HepG2 (cell line): ENCODE measurements around the gene SIK3. TPM values are rescaled to one million over a fixed set of nuclear protein-coding genes. Genes with fewer than 3 reads are reported as not detected.

Experiments
- ATAC-seq: fragments of 200-7000 bp; cut with Tn5 transposase; 3 replicates; pipeline ENCODE4 v1.9.1; 2020; ENCODE audit warnings: mild to moderate bottlenecking, moderate library complexity
- BruUV-seq: library from RNA; stranded (reverse); fragments of 400-500 nt; replicated peaks from 2 replicates; lab custom pipeline; 2021; lab: Mats Ljungman, UMichigan
- CTCF ChIA-PET: fragments of 300-600 bp; formaldehyde crosslinking; extraction: SDS; loops from one replicate; lab custom pipeline; 2021; ENCODE audit warnings: low total read pairs, inconsistent platforms, low intra/inter-chr PET ratio; lab: Yijun Ruan, JAX
- POLR2A ChIA-PET: fragments of 350-600 bp; sonication (Branson Sonifier 250); formaldehyde crosslinking; loops from one replicate; lab custom pipeline; 2020; ENCODE audit warnings: antibody characterized with exemption, inconsistent platforms; lab: Yijun Ruan, JAX
- DNase-seq: peaks from one replicate; pipeline ENCODE4 v3.0.0-alpha.2; 2015; ENCODE audit warnings: low spot score
- FAIRE-seq: peaks from 3 replicates; lab custom pipeline; 2011; peaks lifted over from hg19 to GRCh38; lab: Jason Lieb, UNC
- H2AFZ ChIP-seq: one replicate; pipeline ENCODE4 v1.6.1; 2011; ENCODE audit warnings: low read length, inconsistent platforms
- H3K27ac ChIP-seq: fragments of 300-600 bp; 3 replicates; pipeline ENCODE4 v1.8.0; 2011; ENCODE audit warnings: mixed run types, mild to moderate bottlenecking, mixed read lengths, low read length, inconsistent platforms; ENCODE audit not compliant: insufficient read depth; ENCODE audit errors: extremely low read length
- H3K27me3 ChIP-seq, 2 experiments: fragments of 200-600 bp in 1 of 2; 2 replicates in 1 of 2; 3 replicates in 1 of 2; pipeline versions ENCODE4 v1.6.0 to v1.8.0; 2011; ENCODE audit warnings: low read length in 2 of 2, mild to moderate bottlenecking in 2 of 2, moderate library complexity in 2 of 2, inconsistent platforms in 1 of 2; ENCODE audit not compliant: insufficient read depth in 2 of 2, control insufficient read depth in 1 of 2
- H3K36me3 ChIP-seq, 2 experiments: fragments of 200-600 bp in 1 of 2; replicated peaks in 1 of 2; 2 replicates in 1 of 2; 3 replicates in 1 of 2; pipeline versions ENCODE4 v1.5.1 to v1.8.0; 2011; ENCODE audit warnings: low read length in 2 of 2, inconsistent platforms in 1 of 2; ENCODE audit not compliant: insufficient read depth in 2 of 2, control insufficient read depth in 1 of 2
- H3K4me1 ChIP-seq: 2 replicates; pipeline ENCODE4 v1.5.1; 2012; ENCODE audit warnings: low read length, inconsistent platforms; ENCODE audit not compliant: insufficient read depth
- H3K4me2 ChIP-seq: 2 replicates; pipeline ENCODE4 v1.6.0; 2011; ENCODE audit warnings: low read depth, low read length, inconsistent platforms
- H3K4me3 ChIP-seq, 3 experiments: fragments of 200-600 bp in 1 of 3; sonication (generic), shearing (Covaris generic) in 1 of 3; replicated peaks in 1 of 3; 2 replicates each; pipeline ENCODE4 v1.5.1; 2011 to 2016; ENCODE audit warnings: low read length in 3 of 3, inconsistent platforms in 2 of 3, low read depth in 2 of 3, mild to moderate bottlenecking in 2 of 3, control low read depth in 1 of 3, mixed read lengths in 1 of 3; ENCODE audit not compliant: insufficient read depth in 1 of 3
- H3K79me2 ChIP-seq: one replicate; pipeline ENCODE4 v1.6.1; 2011; ENCODE audit warnings: low read length, inconsistent platforms; ENCODE audit not compliant: insufficient read depth
- H3K9ac ChIP-seq: 2 replicates; pipeline ENCODE4 v1.6.0; 2011; ENCODE audit warnings: mild to moderate bottlenecking, low read depth, low read length, inconsistent platforms; ENCODE audit not compliant: insufficient read depth
- H3K9me3 ChIP-seq: 2 replicates; pipeline ENCODE4 v1.5.1; 2012; ENCODE audit warnings: mild to moderate bottlenecking, low read length
- H4K20me1 ChIP-seq: 2 replicates; pipeline ENCODE4 v1.6.0; 2011; ENCODE audit warnings: inconsistent platforms, mild to moderate bottlenecking, low read length, moderate library complexity; ENCODE audit not compliant: insufficient read depth
- ARHGAP35 ChIP-seq: sonication (generic); formaldehyde crosslinking; IDR thresholded peaks from 2 replicates; pipeline ENCODE4 v1.9.0; 2022; ENCODE audit warnings: mild to moderate bottlenecking, inconsistent platforms, moderate library complexity, missing genetic modification reagents, borderline replicate concordance
- FIP1L1 ChIP-seq: fragments of 200-400 bp; formaldehyde crosslinking; IDR thresholded peaks from 2 replicates; pipeline ENCODE4 v1.6.1; 2018; ENCODE audit warnings: low read depth, mild to moderate bottlenecking, low read length, moderate library complexity, borderline replicate concordance; ENCODE audit not compliant: insufficient read depth
- POLR2AphosphoS5 ChIP-seq: IDR thresholded peaks from 2 replicates; pipeline ENCODE4 v1.6.1; 2012; ENCODE audit warnings: low read depth, low read length
- SAFB2 ChIP-seq: sonication (generic); formaldehyde crosslinking; IDR thresholded peaks from 2 replicates; pipeline ENCODE4 v1.5.1; 2020; ENCODE audit warnings: missing genetic modification reagents, low read depth, mild to moderate bottlenecking, borderline replicate concordance
- SIN3A ChIP-seq: IDR thresholded peaks from 2 replicates; pipeline ENCODE4 v1.6.1; 2011; ENCODE audit warnings: low read depth, mild to moderate bottlenecking, control low read depth, low read length, borderline replicate concordance
- ZBTB20 ChIP-seq: sonication (generic); formaldehyde crosslinking; IDR thresholded peaks from 2 replicates; pipeline ENCODE4 v1.8.1; 2023; ENCODE audit warnings: missing genetic modification reagents, low read depth, mild to moderate bottlenecking, borderline replicate concordance
- ZNF10 ChIP-seq: sonication (generic); formaldehyde crosslinking; IDR thresholded peaks from 2 replicates; pipeline ENCODE4 v1.4.0; 2020; ENCODE audit warnings: mild to moderate bottlenecking, low read depth, missing genetic modification reagents, borderline replicate concordance
- ZNF180 ChIP-seq: sonication (generic); formaldehyde crosslinking; IDR thresholded peaks from 2 replicates; pipeline ENCODE4 v1.4.0; 2020; ENCODE audit warnings: low read depth, missing genetic modification reagents, borderline replicate concordance
- WGBS: methylation state at CpG from one replicate; pipeline ENCODE4 v1.1.6; 2017; ENCODE audit warnings: low lambda C conversion rate; 5-methylcytosine and 5-hydroxymethylcytosine counted together
- in situ Hi-C: cut with HindIII; loops from 2 replicates; pipeline ENCODE4 v1.10.0; 2017; ENCODE audit warnings: low pct_unique_long_range_greater_than_20kb; ENCODE audit not compliant: extremely low pct_ligation_motif_present
- intact Hi-C: fragments of 100-400 bp; cut with micrococcal nuclease; formaldehyde crosslinking; loops from one replicate; pipeline ENCODE4 v1.10.0; 2022; ENCODE audit not compliant: unreplicated experiment
- polyA plus RNA-seq, 8 experiments: library from polyadenylated mRNA; depleted of rRNA in 3 of 8; stranded (reverse) in 7 of 8; unstranded in 1 of 8; fragments of >200 nt; fragmentation: Illumina TruSeq in 4 of 8; extraction: Trizol in 4 of 8; gene quantifications; 2 replicates each; pipeline versions ENCODE4 v1.2.1 to v1.2.3, GENCODE V29; 2011 to 2016; ENCODE audit warnings: low read depth in 4 of 8, missing spikeins in 1 of 8, mixed read lengths in 1 of 8; ENCODE audit not compliant: insufficient read depth in 1 of 8
- total RNA-seq, 5 experiments: library from RNA; depleted of rRNA; stranded (reverse); fragments of >200 nt; fragmentation: Illumina TruSeq; extraction: Trizol; gene quantifications; 2 replicates each; pipeline ENCODE4 v1.2.3, GENCODE V29; 2016; ENCODE audit warnings: low read depth in 1 of 5
- TF ChIP-seq, protein P1 (sequence below): sonication (generic); formaldehyde crosslinking; IDR thresholded peaks from 2 replicates; pipeline ENCODE4 v1.4.0; 2020; ENCODE audit warnings: missing genetic modification reagents

The SIK3 gene
- total and polyA plus RNA-seq, 2 of the 13 experiments (the other 11 are each of a cell fraction or from before 2014, with no cell fraction given), result 5.7 to 9.8 TPM

DNA sequence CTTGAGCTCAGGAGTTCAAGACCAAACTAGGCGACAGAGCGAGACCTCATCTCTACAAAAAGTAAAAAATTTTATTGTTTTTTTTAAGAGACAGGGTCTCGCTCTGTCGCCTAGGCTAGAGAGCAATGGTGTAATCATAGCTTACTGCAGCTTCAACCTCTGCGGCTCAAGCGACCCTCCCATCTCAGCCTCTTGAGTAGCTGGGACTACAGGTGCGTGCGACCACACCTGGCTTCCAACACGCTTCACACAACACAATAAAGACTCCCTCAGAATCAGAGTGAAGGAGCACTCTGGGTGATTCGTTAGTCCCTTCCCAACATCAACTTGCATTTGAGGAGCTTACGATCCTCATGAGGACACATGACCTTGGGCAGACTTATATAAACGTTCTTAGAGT is 181.3 kb downstream of the SIK3 start:
- intact Hi-C loops, result no loop called here
- DNase-seq, result no peak
- no peaks in the 10 kb centered on the region for H3K27me3 ChIP-seq
- no peaks in the 10 kb centered on the region for H3K9me3 ChIP-seq
- H4K20me1 ChIP-seq, result no peaks in the 10 kb centered on the region
- no peak overlapping the region for H3K4me3 ChIP-seq
- POLR2A ChIA-PET, result no interaction called here
- no peaks in the 10 kb centered on the region for H3K79me2 ChIP-seq
- FAIRE-seq, result no peak
- H3K4me1 ChIP-seq, result no peaks in the 10 kb centered on the region
- H2AFZ ChIP-seq, result no peak overlapping the region
- no TSS peak for BruUV-seq
- H3K9ac ChIP-seq, result no peak overlapping the region
- H3K36me3 ChIP-seq, result peaks cover 0 to 12% of the 10 kb centered on the region in 2 experiments; a peak in 2 of 5 replicates
- no peak for ATAC-seq
- WGBS, result 98% methylated on average over 12 of the region's 12 CpGs
- H3K4me2 ChIP-seq, result no peak overlapping the region
- CTCF ChIA-PET, result no interaction called here
- TF ChIP-seq SAFB2 (CRISPR knock-in tag) (no peak), ARHGAP35 (no peak), ZNF10 (CRISPR knock-in tag) (no peak), ZNF180 (CRISPR knock-in tag) (no peak), FIP1L1 (no peak), ZBTB20 (no peak), SIN3A (no peak), POLR2AphosphoS5 (no peak)
- TF ChIP-seq, protein P1, sequence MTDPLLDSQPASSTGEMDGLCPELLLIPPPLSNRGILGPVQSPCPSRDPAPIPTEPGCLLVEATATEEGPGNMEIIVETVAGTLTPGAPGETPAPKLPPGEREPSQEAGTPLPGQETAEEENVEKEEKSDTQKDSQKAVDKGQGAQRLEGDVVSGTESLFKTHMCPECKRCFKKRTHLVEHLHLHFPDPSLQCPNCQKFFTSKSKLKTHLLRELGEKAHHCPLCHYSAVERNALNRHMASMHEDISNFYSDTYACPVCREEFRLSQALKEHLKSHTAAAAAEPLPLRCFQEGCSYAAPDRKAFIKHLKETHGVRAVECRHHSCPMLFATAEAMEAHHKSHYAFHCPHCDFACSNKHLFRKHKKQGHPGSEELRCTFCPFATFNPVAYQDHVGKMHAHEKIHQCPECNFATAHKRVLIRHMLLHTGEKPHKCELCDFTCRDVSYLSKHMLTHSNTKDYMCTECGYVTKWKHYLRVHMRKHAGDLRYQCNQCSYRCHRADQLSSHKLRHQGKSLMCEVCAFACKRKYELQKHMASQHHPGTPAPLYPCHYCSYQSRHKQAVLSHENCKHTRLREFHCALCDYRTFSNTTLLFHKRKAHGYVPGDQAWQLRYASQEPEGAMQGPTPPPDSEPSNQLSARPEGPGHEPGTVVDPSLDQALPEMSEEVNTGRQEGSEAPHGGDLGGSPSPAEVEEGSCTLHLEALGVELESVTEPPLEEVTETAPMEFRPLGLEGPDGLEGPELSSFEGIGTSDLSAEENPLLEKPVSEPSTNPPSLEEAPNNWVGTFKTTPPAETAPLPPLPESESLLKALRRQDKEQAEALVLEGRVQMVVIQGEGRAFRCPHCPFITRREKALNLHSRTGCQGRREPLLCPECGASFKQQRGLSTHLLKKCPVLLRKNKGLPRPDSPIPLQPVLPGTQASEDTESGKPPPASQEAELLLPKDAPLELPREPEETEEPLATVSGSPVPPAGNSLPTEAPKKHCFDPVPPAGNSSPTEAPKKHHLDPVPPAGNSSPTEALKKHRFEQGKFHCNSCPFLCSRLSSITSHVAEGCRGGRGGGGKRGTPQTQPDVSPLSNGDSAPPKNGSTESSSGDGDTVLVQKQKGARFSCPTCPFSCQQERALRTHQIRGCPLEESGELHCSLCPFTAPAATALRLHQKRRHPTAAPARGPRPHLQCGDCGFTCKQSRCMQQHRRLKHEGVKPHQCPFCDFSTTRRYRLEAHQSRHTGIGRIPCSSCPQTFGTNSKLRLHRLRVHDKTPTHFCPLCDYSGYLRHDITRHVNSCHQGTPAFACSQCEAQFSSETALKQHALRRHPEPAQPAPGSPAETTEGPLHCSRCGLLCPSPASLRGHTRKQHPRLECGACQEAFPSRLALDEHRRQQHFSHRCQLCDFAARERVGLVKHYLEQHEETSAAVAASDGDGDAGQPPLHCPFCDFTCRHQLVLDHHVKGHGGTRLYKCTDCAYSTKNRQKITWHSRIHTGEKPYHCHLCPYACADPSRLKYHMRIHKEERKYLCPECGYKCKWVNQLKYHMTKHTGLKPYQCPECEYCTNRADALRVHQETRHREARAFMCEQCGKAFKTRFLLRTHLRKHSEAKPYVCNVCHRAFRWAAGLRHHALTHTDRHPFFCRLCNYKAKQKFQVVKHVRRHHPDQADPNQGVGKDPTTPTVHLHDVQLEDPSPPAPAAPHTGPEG, result no peak
- H3K27ac ChIP-seq, result no peak overlapping the region
- in situ Hi-C loops, result no loop called here
